HUDEP-2 (cell line): ENCODE results near the gene ATP4B.
"Not testable (repeated sequence)": the region's sequence is repeated elsewhere in the genome, so short reads cannot be mapped to it uniquely, and the experiment has no call there.

Experiments used
- DNase-seq, 76 experiments: peaks; one replicate each; lab custom pipeline; 2025; ENCODE audit not compliant: unreplicated experiment in 76 of 76; lab: John Stamatoyannopoulos, UW

The ATP4B gene

GRCh38 chr13:113627136-113627535 lies 30.9 kb downstream of the ATP4B start:
- DNase-seq: no peak

GRCh38 chr13:113625965-113626721 lies 31.9 kb downstream of the ATP4B start:
- DNase-seq: no peak

GRCh38 chr13:113624640-113625304 lies 33.2 kb downstream of the ATP4B start:
- not testable (repeated sequence) for DNase-seq

- no peak for DNase-seq
These were observed 33.8 kb downstream of the ATP4B start for GRCh38 chr13:113624235-113624587.

- DNase-seq: no peak
These were observed 34.3 kb downstream of the ATP4B start for GRCh38 chr13:113623491-113624234.

GRCh38 chr13:113622791-113623490 lies 35.1 kb downstream of the ATP4B start:
- DNase-seq: no peak

- not testable (repeated sequence) for DNase-seq
These were observed 35.9 kb downstream of the ATP4B start for GRCh38 chr13:113621986-113622550.

GRCh38 chr13:113621498-113621897 lies 36.5 kb downstream of the ATP4B start:
- peak in 2 of 76 experiments; percentile 5 to 8 for DNase-seq

GRCh38 chr13:113621046-113621445 lies 37.0 kb downstream of the ATP4B start:
- DNase-seq: no peak

- no peak for DNase-seq
These were observed 37.8 kb downstream of the ATP4B start for GRCh38 chr13:113620036-113620796.

- no peak for DNase-seq
These were observed 39.5 kb downstream of the ATP4B start for GRCh38 chr13:113618455-113618854.

GRCh38 chr13:113617961-113618360 lies 40.0 kb downstream of the ATP4B start:
- peak in 9 of 76 experiments; percentile 2 to 22 (median 13) for DNase-seq

GRCh38 chr13:113616991-113617749 lies 40.8 kb downstream of the ATP4B start:
- DNase-seq: no peak

GRCh38 chr13:113616281-113616906 lies 41.6 kb downstream of the ATP4B start:
- DNase-seq: no peak

GRCh38 chr13:113613789-113614379 lies 44.1 kb downstream of the ATP4B start:
- DNase-seq: no peak

- DNase-seq: no peak
These were observed 45.4 kb downstream of the ATP4B start for GRCh38 chr13:113612607-113613006.

GRCh38 chr13:113611996-113612395 lies 46.0 kb downstream of the ATP4B start:
- DNase-seq: no peak

GRCh38 chr13:113610266-113610665 lies 47.7 kb downstream of the ATP4B start:
- DNase-seq: no peak
